Measurements from ENCODE around the gene SLC25A21. TPM values are rescaled to one million over a fixed set of nuclear protein-coding genes. Genes with fewer than 3 reads are reported as not detected.

The SLC25A21 gene
- total RNA-seq, 1 donor: 1.3 TPM

GRCh38 chr14:36996857-36997590, 175.4 kb downstream of the SLC25A21 start:
- no peak overlapping the region for H3K4me3 ChIP-seq (ENCODE audit: low read depth, low read length)
- TF ChIP-seq, protein P1, sequence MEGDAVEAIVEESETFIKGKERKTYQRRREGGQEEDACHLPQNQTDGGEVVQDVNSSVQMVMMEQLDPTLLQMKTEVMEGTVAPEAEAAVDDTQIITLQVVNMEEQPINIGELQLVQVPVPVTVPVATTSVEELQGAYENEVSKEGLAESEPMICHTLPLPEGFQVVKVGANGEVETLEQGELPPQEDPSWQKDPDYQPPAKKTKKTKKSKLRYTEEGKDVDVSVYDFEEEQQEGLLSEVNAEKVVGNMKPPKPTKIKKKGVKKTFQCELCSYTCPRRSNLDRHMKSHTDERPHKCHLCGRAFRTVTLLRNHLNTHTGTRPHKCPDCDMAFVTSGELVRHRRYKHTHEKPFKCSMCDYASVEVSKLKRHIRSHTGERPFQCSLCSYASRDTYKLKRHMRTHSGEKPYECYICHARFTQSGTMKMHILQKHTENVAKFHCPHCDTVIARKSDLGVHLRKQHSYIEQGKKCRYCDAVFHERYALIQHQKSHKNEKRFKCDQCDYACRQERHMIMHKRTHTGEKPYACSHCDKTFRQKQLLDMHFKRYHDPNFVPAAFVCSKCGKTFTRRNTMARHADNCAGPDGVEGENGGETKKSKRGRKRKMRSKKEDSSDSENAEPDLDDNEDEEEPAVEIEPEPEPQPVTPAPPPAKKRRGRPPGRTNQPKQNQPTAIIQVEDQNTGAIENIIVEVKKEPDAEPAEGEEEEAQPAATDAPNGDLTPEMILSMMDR (IDR thresholded peaks at IDR 0.05; ENCODE audit: insufficient read depth, low read depth, low read length): no peak
- no peak for DNase-seq (ENCODE audit: low read depth)

GRCh38 chr14:36996133-36996856, 176.1 kb downstream of the SLC25A21 start:
- TF ChIP-seq, protein P1 (IDR thresholded peaks at IDR 0.05; ENCODE audit: insufficient read depth, low read depth, low read length): no peak
- DNase-seq (ENCODE audit: low read depth): peak; percentile 5
- H3K4me3 ChIP-seq (ENCODE audit: low read depth, low read length): no peak overlapping the region

- H3K4me3 ChIP-seq (ENCODE audit: low read depth, low read length): no peak overlapping the region
- DNase-seq (ENCODE audit: low read depth): no peak
- TF ChIP-seq, protein P1 (IDR thresholded peaks at IDR 0.05; ENCODE audit: insufficient read depth, low read depth, low read length): no peak
These were observed 182.6 kb downstream of the SLC25A21 start for GRCh38 chr14:36989806-36990205.

DNA sequence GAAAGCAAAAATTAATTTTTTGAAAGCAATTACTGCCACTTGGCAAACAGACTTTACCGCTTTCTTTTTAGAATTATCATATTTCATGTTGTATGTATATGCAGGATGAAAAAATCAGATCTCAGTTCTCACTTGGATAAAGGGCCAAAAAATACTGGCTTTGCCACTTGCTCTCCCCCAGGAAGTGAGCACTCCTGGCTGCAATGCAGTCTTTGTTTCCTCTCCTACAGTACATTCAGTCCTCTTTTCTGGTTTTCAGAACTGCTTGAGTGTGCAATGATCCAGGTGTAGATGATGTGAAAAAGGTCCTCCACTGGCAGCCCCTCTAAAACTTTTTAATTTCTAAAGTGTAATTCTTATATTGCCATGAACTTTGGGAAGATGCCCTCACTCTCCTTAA, 183.4 kb downstream of the SLC25A21 start:
- H3K4me3 ChIP-seq (ENCODE audit: low read depth, low read length): no peak overlapping the region
- no peak for DNase-seq (ENCODE audit: low read depth)
- TF ChIP-seq, protein P1 (IDR thresholded peaks at IDR 0.05; ENCODE audit: insufficient read depth, low read depth, low read length): no peak

GRCh38 chr14:36988568-36988967, 183.8 kb downstream of the SLC25A21 start:
- H3K4me3 ChIP-seq (ENCODE audit: low read depth, low read length): no peak overlapping the region
- TF ChIP-seq, protein P1 (IDR thresholded peaks at IDR 0.05; ENCODE audit: insufficient read depth, low read depth, low read length): no peak
- no peak for DNase-seq (ENCODE audit: low read depth)

- no peak for DNase-seq (ENCODE audit: low read depth)
- no peak overlapping the region for H3K4me3 ChIP-seq (ENCODE audit: low read depth, low read length)
- TF ChIP-seq, protein P1 (IDR thresholded peaks at IDR 0.05; ENCODE audit: insufficient read depth, low read depth, low read length): no peak
These were observed 186.0 kb downstream of the SLC25A21 start for GRCh38 chr14:36986407-36986806.

Measured in fibroblast of villous mesenchyme (primary cell).